HL-60 (cell line): ENCODE results near the gene PTPRR.

Experiments used
- DNase-seq, 2 experiments: peaks; one replicate each; pipeline ENCODE4 v3.0.0-alpha.2; 2010 to 2020; ENCODE audit warnings: low read depth in 1 of 2, low spot score in 1 of 2
- H3K27ac ChIP-seq: fragments of 250-450 bp; sonication (Bioruptor Pico); replicated peaks from 2 replicates; pipeline ENCODE4 v1.5.1; 2020; ENCODE audit warnings: mild to moderate bottlenecking, moderate library complexity
- H3K27me3 ChIP-seq: fragments of 250-450 bp; sonication (Bioruptor Pico); 2 replicates; pipeline ENCODE4 v1.5.1; 2021; ENCODE audit warnings: mild to moderate bottlenecking, moderate library complexity; ENCODE audit not compliant: insufficient read depth, poor library complexity, severe bottlenecking
- H3K4me3 ChIP-seq: replicated peaks from 2 replicates; pipeline ENCODE4 v1.5.1; 2011; ENCODE audit warnings: mild to moderate bottlenecking, control low read depth, low read length; ENCODE audit not compliant: insufficient read depth
- GABPA ChIP-seq: IDR thresholded peaks from 2 replicates; pipeline ENCODE4 v1.6.1; 2012; ENCODE audit warnings: low read depth
- POLR2AphosphoS5 ChIP-seq: IDR thresholded peaks from 2 replicates; pipeline ENCODE4 v1.6.1; 2012; ENCODE audit warnings: low read depth
- SPI1 ChIP-seq: IDR thresholded peaks from 2 replicates; pipeline ENCODE4 v1.6.1; 2012; ENCODE audit warnings: low read depth, mild to moderate bottlenecking, borderline replicate concordance
- TF ChIP-seq, protein P1 (sequence below): IDR thresholded peaks from one replicate; pipeline ENCODE4 v1.5.1; 2011; ENCODE audit warnings: low read length, control low read depth, inconsistent platforms; ENCODE audit not compliant: insufficient read depth
- TF ChIP-seq, protein P2 (sequence below): IDR thresholded peaks from 2 replicates; pipeline ENCODE4 v1.6.1; 2012; ENCODE audit warnings: low read depth; ENCODE audit not compliant: insufficient replicate concordance

The PTPRR gene

DNA sequence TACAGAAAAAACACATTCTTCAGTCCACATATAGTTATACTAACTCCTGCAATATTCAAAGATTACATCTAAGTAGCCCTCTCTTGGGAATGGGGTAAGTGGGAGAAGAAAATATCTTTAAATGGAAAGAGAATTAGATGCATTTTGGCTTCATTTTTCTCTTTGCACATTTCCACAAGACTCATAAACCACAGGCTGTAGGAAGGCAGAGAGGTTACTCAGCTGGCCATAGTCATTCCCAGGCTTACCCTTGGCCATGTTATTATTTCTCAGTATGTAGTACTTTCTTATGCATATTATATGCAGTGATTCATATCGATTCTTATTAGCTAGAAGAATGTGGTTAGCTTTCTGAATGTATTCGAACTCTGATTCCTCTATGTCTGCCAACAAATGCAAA, 92.2 kb downstream of the PTPRR start:
- no peak for TF ChIP-seq POLR2AphosphoS5
- TF ChIP-seq GABPA: no peak
- TF ChIP-seq, protein P1, sequence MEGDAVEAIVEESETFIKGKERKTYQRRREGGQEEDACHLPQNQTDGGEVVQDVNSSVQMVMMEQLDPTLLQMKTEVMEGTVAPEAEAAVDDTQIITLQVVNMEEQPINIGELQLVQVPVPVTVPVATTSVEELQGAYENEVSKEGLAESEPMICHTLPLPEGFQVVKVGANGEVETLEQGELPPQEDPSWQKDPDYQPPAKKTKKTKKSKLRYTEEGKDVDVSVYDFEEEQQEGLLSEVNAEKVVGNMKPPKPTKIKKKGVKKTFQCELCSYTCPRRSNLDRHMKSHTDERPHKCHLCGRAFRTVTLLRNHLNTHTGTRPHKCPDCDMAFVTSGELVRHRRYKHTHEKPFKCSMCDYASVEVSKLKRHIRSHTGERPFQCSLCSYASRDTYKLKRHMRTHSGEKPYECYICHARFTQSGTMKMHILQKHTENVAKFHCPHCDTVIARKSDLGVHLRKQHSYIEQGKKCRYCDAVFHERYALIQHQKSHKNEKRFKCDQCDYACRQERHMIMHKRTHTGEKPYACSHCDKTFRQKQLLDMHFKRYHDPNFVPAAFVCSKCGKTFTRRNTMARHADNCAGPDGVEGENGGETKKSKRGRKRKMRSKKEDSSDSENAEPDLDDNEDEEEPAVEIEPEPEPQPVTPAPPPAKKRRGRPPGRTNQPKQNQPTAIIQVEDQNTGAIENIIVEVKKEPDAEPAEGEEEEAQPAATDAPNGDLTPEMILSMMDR: no peak
- TF ChIP-seq, protein P2, sequence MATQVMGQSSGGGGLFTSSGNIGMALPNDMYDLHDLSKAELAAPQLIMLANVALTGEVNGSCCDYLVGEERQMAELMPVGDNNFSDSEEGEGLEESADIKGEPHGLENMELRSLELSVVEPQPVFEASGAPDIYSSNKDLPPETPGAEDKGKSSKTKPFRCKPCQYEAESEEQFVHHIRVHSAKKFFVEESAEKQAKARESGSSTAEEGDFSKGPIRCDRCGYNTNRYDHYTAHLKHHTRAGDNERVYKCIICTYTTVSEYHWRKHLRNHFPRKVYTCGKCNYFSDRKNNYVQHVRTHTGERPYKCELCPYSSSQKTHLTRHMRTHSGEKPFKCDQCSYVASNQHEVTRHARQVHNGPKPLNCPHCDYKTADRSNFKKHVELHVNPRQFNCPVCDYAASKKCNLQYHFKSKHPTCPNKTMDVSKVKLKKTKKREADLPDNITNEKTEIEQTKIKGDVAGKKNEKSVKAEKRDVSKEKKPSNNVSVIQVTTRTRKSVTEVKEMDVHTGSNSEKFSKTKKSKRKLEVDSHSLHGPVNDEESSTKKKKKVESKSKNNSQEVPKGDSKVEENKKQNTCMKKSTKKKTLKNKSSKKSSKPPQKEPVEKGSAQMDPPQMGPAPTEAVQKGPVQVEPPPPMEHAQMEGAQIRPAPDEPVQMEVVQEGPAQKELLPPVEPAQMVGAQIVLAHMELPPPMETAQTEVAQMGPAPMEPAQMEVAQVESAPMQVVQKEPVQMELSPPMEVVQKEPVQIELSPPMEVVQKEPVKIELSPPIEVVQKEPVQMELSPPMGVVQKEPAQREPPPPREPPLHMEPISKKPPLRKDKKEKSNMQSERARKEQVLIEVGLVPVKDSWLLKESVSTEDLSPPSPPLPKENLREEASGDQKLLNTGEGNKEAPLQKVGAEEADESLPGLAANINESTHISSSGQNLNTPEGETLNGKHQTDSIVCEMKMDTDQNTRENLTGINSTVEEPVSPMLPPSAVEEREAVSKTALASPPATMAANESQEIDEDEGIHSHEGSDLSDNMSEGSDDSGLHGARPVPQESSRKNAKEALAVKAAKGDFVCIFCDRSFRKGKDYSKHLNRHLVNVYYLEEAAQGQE: no peak
- no peak for TF ChIP-seq SPI1
- no peak for DNase-seq
- Histone ChIP-seq H3K4me3 (no peak overlapping the region), H3K27me3 (no peaks in the 10 kb centered on the region), H3K27ac (no peak overlapping the region)

DNA sequence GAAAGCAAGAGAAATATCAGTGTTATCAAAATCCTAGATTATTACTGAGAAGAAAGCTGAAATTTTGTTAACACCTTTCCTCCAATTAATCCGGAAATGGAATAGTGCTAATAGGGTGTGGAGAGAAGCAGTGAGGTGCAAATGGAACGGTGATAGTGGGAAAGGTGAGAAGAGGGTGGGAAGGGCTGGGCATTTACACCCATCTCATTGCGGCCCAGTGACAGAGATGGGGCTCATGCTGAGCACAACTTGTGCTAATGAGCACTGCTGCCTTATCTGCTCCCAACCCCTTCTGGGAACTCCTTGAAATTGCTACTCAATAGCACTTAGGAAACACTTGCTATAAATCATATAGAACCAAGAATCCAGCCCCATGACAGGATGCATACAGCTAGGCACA, 94.4 kb downstream of the PTPRR start:
- TF ChIP-seq, protein P1: no peak
- no peak for TF ChIP-seq SPI1
- TF ChIP-seq GABPA: no peak
- TF ChIP-seq POLR2AphosphoS5: no peak
- TF ChIP-seq, protein P2: no peak

DNA sequence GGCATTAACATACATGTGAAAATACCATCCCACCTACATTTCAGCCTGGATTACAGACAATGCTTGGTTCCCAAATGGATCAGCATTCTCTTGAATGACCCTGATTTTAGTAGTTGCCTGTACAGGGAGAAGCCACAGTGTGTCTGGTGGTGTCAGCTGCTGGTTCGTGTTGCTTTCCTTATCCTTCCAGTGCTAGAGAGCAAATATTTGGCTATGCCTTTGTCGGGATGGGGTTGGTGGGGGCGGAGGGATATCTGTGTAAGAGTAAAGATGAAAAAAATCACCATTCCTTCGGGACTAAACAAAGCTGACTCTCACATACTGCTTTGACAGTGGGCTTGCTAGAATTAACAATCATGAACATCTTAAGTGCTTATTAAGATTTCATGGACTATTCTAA, 96.0 kb downstream of the PTPRR start:
- no peak for TF ChIP-seq SPI1
- no peak for TF ChIP-seq POLR2AphosphoS5
- TF ChIP-seq, protein P1: no peak
- TF ChIP-seq GABPA: no peak
- TF ChIP-seq, protein P2: no peak
- Histone ChIP-seq H3K27ac (no peak overlapping the region), H3K27me3 (no peaks in the 10 kb centered on the region), H3K4me3 (no peak overlapping the region)
- no peak for DNase-seq

More for the DNA sequence above, 94.4 kb downstream of the PTPRR start:
- no peak overlapping the region for H3K4me3 ChIP-seq
- H3K27ac ChIP-seq: no peak overlapping the region
- H3K27me3 ChIP-seq: no peaks in the 10 kb centered on the region
- no peak for DNase-seq
